ENCODE data around the gene SLC7A14. TPM values are rescaled to one million over a fixed set of nuclear protein-coding genes. Genes with fewer than 3 reads are reported as not detected.

SLC7A14 gene
- total RNA-seq, 2 experiments from 2014 or later = not detected

DNA sequence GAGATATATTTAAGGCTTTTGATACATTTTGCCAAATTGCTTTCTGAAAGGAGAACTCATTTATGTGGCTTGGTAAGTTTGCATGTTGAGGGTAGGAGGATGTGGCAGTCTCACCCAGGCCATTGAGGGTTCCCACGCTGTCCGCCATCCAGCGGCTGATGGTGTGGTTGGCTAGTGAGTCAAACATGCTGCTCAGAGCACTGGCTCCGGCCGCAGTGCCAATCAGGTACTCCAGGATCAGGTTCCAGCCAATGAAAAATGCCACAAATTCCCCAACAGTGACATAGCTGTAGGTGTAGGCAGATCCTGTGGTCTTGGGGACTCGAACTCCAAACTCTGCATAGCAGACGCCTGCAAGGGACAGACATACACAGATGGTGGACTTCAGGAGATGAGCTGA is 84.9 kb downstream of the SLC7A14 start:
- peaks cover 10% of the 10 kb centered on the region for H3K27me3 Mint-ChIP-seq
- no peak overlapping the region for H3K4me3 Mint-ChIP-seq
- H3K4me1 ChIP-seq (ENCODE audit: insufficient read depth, low read length) = no peaks in the 10 kb centered on the region
- ATAC-seq (ENCODE audit: poor library complexity) (no peak), DNase-seq (no peak)
- intact Hi-C loops (cut with DNase I, micrococcal nuclease) = no loop called here
- ChIA-PET CTCF (no interaction called here), POLR2A (no interaction called here)
- no peaks in the 10 kb centered on the region for H3K9me3 Mint-ChIP-seq
- H3K27ac Mint-ChIP-seq = no peak overlapping the region
- H3K36me3 ChIP-seq (ENCODE audit: insufficient read depth, low read length) = no peaks in the 10 kb centered on the region
- H3K4me3 ChIP-seq (ENCODE audit: low read length) = no peak overlapping the region
- H3K4me1 Mint-ChIP-seq (ENCODE audit: low read depth) = no peaks in the 10 kb centered on the region
- TF ChIP-seq, protein P1, sequence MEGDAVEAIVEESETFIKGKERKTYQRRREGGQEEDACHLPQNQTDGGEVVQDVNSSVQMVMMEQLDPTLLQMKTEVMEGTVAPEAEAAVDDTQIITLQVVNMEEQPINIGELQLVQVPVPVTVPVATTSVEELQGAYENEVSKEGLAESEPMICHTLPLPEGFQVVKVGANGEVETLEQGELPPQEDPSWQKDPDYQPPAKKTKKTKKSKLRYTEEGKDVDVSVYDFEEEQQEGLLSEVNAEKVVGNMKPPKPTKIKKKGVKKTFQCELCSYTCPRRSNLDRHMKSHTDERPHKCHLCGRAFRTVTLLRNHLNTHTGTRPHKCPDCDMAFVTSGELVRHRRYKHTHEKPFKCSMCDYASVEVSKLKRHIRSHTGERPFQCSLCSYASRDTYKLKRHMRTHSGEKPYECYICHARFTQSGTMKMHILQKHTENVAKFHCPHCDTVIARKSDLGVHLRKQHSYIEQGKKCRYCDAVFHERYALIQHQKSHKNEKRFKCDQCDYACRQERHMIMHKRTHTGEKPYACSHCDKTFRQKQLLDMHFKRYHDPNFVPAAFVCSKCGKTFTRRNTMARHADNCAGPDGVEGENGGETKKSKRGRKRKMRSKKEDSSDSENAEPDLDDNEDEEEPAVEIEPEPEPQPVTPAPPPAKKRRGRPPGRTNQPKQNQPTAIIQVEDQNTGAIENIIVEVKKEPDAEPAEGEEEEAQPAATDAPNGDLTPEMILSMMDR (IDR thresholded peaks at IDR 0.05) = no peak
- no peaks in the 10 kb centered on the region for H3K9me3 ChIP-seq (ENCODE audit: control insufficient read depth in 1 of 2, insufficient read depth in 1 of 2, low read length in 2 of 2)
- no peak overlapping the region for H3K27ac ChIP-seq (ENCODE audit: low read depth in 1 of 2, low read length in 2 of 2)
- no peaks in the 10 kb centered on the region for H3K36me3 Mint-ChIP-seq (ENCODE audit: low read depth)
- no peaks in the 10 kb centered on the region for H3K27me3 ChIP-seq (ENCODE audit: control insufficient read depth in 1 of 2, insufficient read depth in 2 of 2, low read length in 2 of 2)

- Mint-ChIP-seq H3K4me1 (ENCODE audit: low read depth) (no peaks in the 10 kb centered on the region), H3K27me3 (peaks cover 8% of the 10 kb centered on the region), H3K4me3 (no peak overlapping the region), H3K27ac (no peak overlapping the region), H3K36me3 (ENCODE audit: low read depth) (no peaks in the 10 kb centered on the region), H3K9me3 (no peaks in the 10 kb centered on the region)
- no peak for DNase-seq
- ChIA-PET POLR2A (no interaction called here), CTCF (no interaction called here)
- H3K27ac ChIP-seq (ENCODE audit: low read depth in 1 of 2, low read length in 2 of 2) = no peak overlapping the region
- no peaks in the 10 kb centered on the region for H3K4me1 ChIP-seq (ENCODE audit: insufficient read depth, low read length)
- H3K9me3 ChIP-seq (ENCODE audit: control insufficient read depth in 1 of 2, insufficient read depth in 1 of 2, low read length in 2 of 2) = no peaks in the 10 kb centered on the region
- H3K36me3 ChIP-seq (ENCODE audit: insufficient read depth, low read length) = no peaks in the 10 kb centered on the region
- intact Hi-C loops (cut with DNase I, micrococcal nuclease) = no loop called here
- no peaks in the 10 kb centered on the region for H3K27me3 ChIP-seq (ENCODE audit: control insufficient read depth in 1 of 2, insufficient read depth in 2 of 2, low read length in 2 of 2)
- H3K4me3 ChIP-seq (ENCODE audit: low read length) = no peak overlapping the region
- TF ChIP-seq, protein P1 (IDR thresholded peaks at IDR 0.05) = no peak
- ATAC-seq (ENCODE audit: poor library complexity) = no peak
Measured at GRCh38 chr3:170500462-170500861, 85.4 kb downstream of the SLC7A14 start.

GRCh38 chr3:170499562-170500156 is 86.2 kb downstream of the SLC7A14 start:
- H3K27ac Mint-ChIP-seq = no peak overlapping the region
- H3K27ac ChIP-seq (ENCODE audit: low read depth in 1 of 2, low read length in 2 of 2) = no peak overlapping the region
- H3K4me1 ChIP-seq (ENCODE audit: insufficient read depth, low read length) = no peaks in the 10 kb centered on the region
- H3K36me3 Mint-ChIP-seq (ENCODE audit: low read depth) = no peaks in the 10 kb centered on the region
- DNase-seq (peak in 2 of 14 experiments; percentile 8 to 9), ATAC-seq (ENCODE audit: poor library complexity) (no peak)
- no peaks in the 10 kb centered on the region for H3K36me3 ChIP-seq (ENCODE audit: insufficient read depth, low read length)
- TF ChIP-seq, protein P1 (IDR thresholded peaks at IDR 0.05) = no peak
- peaks cover 3% of the 10 kb centered on the region for H3K27me3 Mint-ChIP-seq
- H3K4me1 Mint-ChIP-seq (ENCODE audit: low read depth) = no peaks in the 10 kb centered on the region
- no peak overlapping the region for H3K4me3 ChIP-seq (ENCODE audit: low read length)
- H3K27me3 ChIP-seq (ENCODE audit: control insufficient read depth in 1 of 2, insufficient read depth in 2 of 2, low read length in 2 of 2) = no peaks in the 10 kb centered on the region
- ChIA-PET POLR2A (no interaction called here), CTCF (no interaction called here)
- intact Hi-C loops (cut with DNase I, micrococcal nuclease) = no loop called here
- no peaks in the 10 kb centered on the region for H3K9me3 Mint-ChIP-seq
- no peaks in the 10 kb centered on the region for H3K9me3 ChIP-seq (ENCODE audit: control insufficient read depth in 1 of 2, insufficient read depth in 1 of 2, low read length in 2 of 2)
- H3K4me3 Mint-ChIP-seq = no peak overlapping the region

Data from CD4-positive, alpha-beta T cell (primary cell).